Measurements from ENCODE around the gene PMS2.

Gene PMS2, protein sequence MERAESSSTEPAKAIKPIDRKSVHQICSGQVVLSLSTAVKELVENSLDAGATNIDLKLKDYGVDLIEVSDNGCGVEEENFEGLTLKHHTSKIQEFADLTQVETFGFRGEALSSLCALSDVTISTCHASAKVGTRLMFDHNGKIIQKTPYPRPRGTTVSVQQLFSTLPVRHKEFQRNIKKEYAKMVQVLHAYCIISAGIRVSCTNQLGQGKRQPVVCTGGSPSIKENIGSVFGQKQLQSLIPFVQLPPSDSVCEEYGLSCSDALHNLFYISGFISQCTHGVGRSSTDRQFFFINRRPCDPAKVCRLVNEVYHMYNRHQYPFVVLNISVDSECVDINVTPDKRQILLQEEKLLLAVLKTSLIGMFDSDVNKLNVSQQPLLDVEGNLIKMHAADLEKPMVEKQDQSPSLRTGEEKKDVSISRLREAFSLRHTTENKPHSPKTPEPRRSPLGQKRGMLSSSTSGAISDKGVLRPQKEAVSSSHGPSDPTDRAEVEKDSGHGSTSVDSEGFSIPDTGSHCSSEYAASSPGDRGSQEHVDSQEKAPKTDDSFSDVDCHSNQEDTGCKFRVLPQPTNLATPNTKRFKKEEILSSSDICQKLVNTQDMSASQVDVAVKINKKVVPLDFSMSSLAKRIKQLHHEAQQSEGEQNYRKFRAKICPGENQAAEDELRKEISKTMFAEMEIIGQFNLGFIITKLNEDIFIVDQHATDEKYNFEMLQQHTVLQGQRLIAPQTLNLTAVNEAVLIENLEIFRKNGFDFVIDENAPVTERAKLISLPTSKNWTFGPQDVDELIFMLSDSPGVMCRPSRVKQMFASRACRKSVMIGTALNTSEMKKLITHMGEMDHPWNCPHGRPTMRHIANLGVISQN

DNA sequence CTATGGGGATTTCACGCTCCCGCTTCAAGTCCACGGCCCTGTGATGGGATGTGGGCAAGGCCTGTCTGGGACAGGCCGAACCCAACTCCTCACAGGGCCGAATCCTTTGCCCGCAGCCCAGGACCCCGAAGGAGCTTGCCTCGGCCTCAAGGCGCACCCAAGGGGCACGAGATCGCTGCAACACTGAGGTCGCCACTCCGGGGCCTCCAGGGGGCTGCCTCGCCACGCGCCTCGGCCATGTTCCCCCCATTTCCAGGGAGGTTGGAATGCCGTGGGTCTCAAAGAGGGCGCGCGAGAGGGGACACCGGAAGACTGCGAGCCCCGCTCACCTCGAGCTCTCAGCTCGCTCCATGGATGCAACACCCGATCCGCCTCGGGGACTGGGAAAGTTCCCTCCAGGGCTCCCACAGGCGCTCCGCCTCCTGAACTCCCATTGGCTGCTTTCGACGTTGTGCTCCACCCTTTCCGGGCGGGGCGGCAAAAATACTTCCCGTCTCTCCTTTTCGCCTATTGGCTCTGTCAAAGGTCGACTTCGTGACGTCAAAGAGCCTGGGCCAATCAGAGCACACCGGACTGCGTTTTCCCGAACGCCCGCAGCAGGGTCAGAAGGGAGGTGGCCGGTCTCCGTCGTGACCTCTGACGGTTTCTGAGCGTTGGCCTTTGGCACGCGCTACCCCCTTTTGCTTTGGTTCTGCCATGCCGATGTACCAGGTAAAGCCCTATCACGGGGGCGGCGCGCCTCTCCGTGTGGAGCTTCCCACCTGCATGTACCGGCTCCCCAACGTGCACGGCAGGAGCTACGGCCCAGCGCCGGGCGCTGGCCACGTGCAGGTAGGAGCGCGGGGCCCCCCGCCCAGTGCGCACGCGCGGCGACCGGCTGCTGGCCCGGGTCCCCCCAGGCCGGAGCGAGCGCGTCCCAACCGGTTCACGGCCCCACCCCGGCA, at the start of gene PMS2, which contains the start of gene AIMP2:
TSS of gene PMS2 (minus strand) at position 382 of the 944 bp plus-strand sequence. CDS start at position 352, 30 bp downstream.
TSS of gene AIMP2 (plus strand) at position 605 of the 944 bp plus-strand sequence. CDS start at position 697, 92 bp downstream.
- TF ChIP-seq TEAD4 (IDR thresholded peaks at IDR 0.05) (no peak), RAD21 (IDR thresholded peaks at IDR 0.05; ENCODE audit: low read depth) (no peak; the same call in 1 of the 2 replicates), NFIC (IDR thresholded peaks at IDR 0.05) (peak; percentile 47), CREB1 (IDR thresholded peaks at IDR 0.05; ENCODE audit: low read depth) (peak; percentile 77), ZBTB7A (IDR thresholded peaks at IDR 0.05; ENCODE audit: low read depth) (no peak), FOXM1 (IDR thresholded peaks at IDR 0.05; ENCODE audit: borderline replicate concordance, low read depth) (no peak; the same call in 1 of the 2 replicates), TAF1 (IDR thresholded peaks at IDR 0.05; ENCODE audit: low read depth) (peak; percentile 74), TCF12 (IDR thresholded peaks at IDR 0.05; ENCODE audit: low read depth) (peak; percentile 71), EP300 (IDR thresholded peaks at IDR 0.05; ENCODE audit: borderline replicate concordance) (no peak; the same call in 1 of the 2 replicates), CEBPB (IDR thresholded peaks at IDR 0.05) (peak; percentile 20; the same call in 1 of the 2 replicates), EGR1 (IDR thresholded peaks at IDR 0.05) (no peak; the same call in 1 of the 2 replicates), YY1 (IDR thresholded peaks at IDR 0.05; ENCODE audit: low read depth) (peak; percentile 60; the same call in 1 of the 2 replicates)
- TF ChIP-seq, protein P1, sequence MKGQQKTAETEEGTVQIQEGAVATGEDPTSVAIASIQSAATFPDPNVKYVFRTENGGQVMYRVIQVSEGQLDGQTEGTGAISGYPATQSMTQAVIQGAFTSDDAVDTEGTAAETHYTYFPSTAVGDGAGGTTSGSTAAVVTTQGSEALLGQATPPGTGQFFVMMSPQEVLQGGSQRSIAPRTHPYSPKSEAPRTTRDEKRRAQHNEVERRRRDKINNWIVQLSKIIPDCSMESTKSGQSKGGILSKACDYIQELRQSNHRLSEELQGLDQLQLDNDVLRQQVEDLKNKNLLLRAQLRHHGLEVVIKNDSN (IDR thresholded peaks at IDR 0.05): peak; percentile 85
- TF ChIP-seq, protein P2, sequence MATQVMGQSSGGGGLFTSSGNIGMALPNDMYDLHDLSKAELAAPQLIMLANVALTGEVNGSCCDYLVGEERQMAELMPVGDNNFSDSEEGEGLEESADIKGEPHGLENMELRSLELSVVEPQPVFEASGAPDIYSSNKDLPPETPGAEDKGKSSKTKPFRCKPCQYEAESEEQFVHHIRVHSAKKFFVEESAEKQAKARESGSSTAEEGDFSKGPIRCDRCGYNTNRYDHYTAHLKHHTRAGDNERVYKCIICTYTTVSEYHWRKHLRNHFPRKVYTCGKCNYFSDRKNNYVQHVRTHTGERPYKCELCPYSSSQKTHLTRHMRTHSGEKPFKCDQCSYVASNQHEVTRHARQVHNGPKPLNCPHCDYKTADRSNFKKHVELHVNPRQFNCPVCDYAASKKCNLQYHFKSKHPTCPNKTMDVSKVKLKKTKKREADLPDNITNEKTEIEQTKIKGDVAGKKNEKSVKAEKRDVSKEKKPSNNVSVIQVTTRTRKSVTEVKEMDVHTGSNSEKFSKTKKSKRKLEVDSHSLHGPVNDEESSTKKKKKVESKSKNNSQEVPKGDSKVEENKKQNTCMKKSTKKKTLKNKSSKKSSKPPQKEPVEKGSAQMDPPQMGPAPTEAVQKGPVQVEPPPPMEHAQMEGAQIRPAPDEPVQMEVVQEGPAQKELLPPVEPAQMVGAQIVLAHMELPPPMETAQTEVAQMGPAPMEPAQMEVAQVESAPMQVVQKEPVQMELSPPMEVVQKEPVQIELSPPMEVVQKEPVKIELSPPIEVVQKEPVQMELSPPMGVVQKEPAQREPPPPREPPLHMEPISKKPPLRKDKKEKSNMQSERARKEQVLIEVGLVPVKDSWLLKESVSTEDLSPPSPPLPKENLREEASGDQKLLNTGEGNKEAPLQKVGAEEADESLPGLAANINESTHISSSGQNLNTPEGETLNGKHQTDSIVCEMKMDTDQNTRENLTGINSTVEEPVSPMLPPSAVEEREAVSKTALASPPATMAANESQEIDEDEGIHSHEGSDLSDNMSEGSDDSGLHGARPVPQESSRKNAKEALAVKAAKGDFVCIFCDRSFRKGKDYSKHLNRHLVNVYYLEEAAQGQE (IDR thresholded peaks at IDR 0.05; ENCODE audit: low read depth): no peak
- TF ChIP-seq, protein P3, sequence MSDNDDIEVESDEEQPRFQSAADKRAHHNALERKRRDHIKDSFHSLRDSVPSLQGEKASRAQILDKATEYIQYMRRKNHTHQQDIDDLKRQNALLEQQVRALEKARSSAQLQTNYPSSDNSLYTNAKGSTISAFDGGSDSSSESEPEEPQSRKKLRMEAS (IDR thresholded peaks at IDR 0.05): peak; percentile 99

DNA sequence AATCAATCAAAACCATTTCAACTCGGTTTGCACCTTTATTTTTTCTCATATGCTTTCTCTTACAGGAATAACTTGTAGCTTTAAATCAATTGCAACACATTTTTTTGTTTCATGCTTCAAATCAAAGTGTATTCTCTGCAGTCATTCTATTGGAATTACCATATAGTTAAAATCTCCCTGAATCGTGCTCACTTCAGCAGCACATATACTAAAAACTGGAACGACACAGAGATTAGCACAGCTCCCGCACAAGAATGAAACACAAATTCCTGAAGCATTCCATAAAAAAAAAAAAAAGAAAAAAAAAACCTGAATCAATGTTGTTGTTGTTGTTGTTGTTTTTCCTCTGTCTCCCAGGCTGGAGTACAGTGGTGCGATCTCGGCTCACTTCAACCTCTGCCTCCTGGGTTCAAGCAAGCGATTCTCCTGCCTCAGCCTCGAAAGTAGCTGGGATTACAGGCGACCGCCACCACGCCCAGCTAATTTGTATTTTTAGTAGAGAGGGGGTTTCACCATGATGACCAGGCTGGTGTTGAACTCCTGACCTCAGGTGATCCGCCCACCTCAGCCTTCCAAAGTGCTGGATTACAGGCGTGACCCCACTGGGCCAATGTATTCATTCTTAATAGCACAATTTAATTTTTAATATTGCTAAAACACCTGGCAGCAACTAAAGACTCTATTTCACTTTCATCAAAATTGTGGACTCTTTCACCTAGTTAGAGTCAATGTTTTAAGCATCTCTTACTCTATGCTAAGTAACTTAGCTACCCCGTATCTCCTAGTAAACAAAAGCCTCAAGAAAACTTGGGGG, 48.7 kb upstream of the PMS2 start:
- TF ChIP-seq ZBTB7A (IDR thresholded peaks at IDR 0.05; ENCODE audit: low read depth): no peak
- no peak for TF ChIP-seq TAF1 (IDR thresholded peaks at IDR 0.05; ENCODE audit: low read depth)

DNA sequence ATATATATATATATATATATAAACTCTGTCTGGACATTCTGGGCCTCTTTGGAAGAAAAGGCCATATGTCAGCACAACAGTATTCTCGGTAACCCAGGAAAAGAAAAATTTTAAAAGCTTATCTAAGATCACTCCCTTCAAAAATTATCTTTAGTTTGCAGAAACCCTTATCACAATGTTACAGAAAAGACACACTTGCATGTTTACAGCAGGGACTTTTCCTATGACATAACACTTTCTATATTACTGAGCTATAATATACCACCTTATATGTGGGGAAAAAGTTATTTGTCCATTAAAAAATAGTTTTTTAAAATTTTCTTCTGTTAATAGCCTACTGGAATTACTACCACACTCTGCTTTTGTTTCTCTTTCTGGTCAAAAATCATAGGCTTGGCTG, 47.8 kb upstream of the PMS2 start:
- TF ChIP-seq TCF12 (IDR thresholded peaks at IDR 0.05; ENCODE audit: low read depth) (no peak), CEBPB (IDR thresholded peaks at IDR 0.05) (no peak), FOXM1 (IDR thresholded peaks at IDR 0.05; ENCODE audit: borderline replicate concordance, low read depth) (no peak), ZBTB7A (IDR thresholded peaks at IDR 0.05; ENCODE audit: low read depth) (no peak), EGR1 (IDR thresholded peaks at IDR 0.05) (no peak), RAD21 (IDR thresholded peaks at IDR 0.05; ENCODE audit: low read depth) (no peak), EP300 (IDR thresholded peaks at IDR 0.05; ENCODE audit: borderline replicate concordance) (no peak), TEAD4 (IDR thresholded peaks at IDR 0.05) (no peak), NFIC (IDR thresholded peaks at IDR 0.05) (no peak), YY1 (IDR thresholded peaks at IDR 0.05; ENCODE audit: low read depth) (no peak), TAF1 (IDR thresholded peaks at IDR 0.05; ENCODE audit: low read depth) (no peak), CREB1 (IDR thresholded peaks at IDR 0.05; ENCODE audit: low read depth) (no peak)
- TF ChIP-seq, protein P2 (IDR thresholded peaks at IDR 0.05; ENCODE audit: low read depth): no peak
- TF ChIP-seq, protein P1 (IDR thresholded peaks at IDR 0.05): no peak
- TF ChIP-seq, protein P3 (IDR thresholded peaks at IDR 0.05): no peak
